Tibial nerve (tissue), 4 donors: ENCODE data around the gene RASGRP3. TPM values are rescaled to one million over a fixed set of nuclear protein-coding genes. Genes with fewer than 3 reads are reported as not detected.

Source experiments
- DNase-seq, 2 donors: peaks; one replicate each; pipeline ENCODE4 v3.0.0-alpha.2; 2019; ENCODE audit warnings: low spot score in 2 of 2
- H3K27ac ChIP-seq, 4 donors: fragments of 200-600 bp; sonication (generic) in 3 of 4; one replicate each; pipeline ENCODE4 v1.5.1; 2017 to 2019; ENCODE audit warnings: mild to moderate bottlenecking in 1 of 4
- H3K27me3 ChIP-seq, 2 donors: fragments of 200-600 bp; sonication (generic) in 1 of 2; one replicate each; pipeline versions ENCODE4 v1.5.1 to v1.6.0; 2017 to 2019
- H3K36me3 ChIP-seq, 3 donors: fragments of 200-600 bp; sonication (generic); one replicate each; pipeline ENCODE4 v1.5.1; 2018 to 2019
- H3K4me1 ChIP-seq, 4 donors: fragments of 200-600 bp; sonication (generic) in 3 of 4; one replicate each; pipeline ENCODE4 v1.5.1; 2017 to 2019
- H3K4me3 ChIP-seq, 4 donors: fragments of 200-600 bp; sonication (generic) in 3 of 4; one replicate each; pipeline ENCODE4 v1.5.1; 2017 to 2019; ENCODE audit warnings: mild to moderate bottlenecking in 1 of 4, moderate library complexity in 1 of 4
- H3K9me3 ChIP-seq, 4 donors: fragments of 200-600 bp; sonication (generic) in 3 of 4; one replicate each; pipeline ENCODE4 v1.5.1; 2017 to 2019
- CTCF ChIP-seq, 5 experiments: fragments of 200-600 bp in 3 of 5; fragments of 450-650 bp in 2 of 5; sonication (generic) in 3 of 5; IDR thresholded peaks; one replicate each; pipeline ENCODE4 v1.5.1; 2016 to 2019; ENCODE audit warnings: antibody characterized with exemption in 5 of 5, mild to moderate bottlenecking in 3 of 5, moderate library complexity in 2 of 5
- EP300 ChIP-seq, 2 donors: sonication (generic); formaldehyde crosslinking; IDR thresholded peaks; one replicate each; pipeline ENCODE4 v1.6.1; 2017; ENCODE audit warnings: antibody characterized with exemption in 2 of 2, mild to moderate bottlenecking in 1 of 2
- POLR2A ChIP-seq, 2 donors: fragments of 450-650 bp; IDR thresholded peaks; one replicate each; pipeline ENCODE4 v1.6.1; 2017; ENCODE audit warnings: antibody characterized with exemption in 2 of 2, mild to moderate bottlenecking in 2 of 2, moderate library complexity in 2 of 2
- WGBS, 2 donors: methylation state at CpG; one replicate each; pipeline ENCODE4 v1.1.5; 2018; 5-methylcytosine and 5-hydroxymethylcytosine counted together
- small RNA-seq: library from RNA; depleted of rRNA; stranded (forward); fragments of <200 nt; gene quantifications from one replicate; pipeline ENCODE3, GENCODE V24; 2016
- total RNA-seq, 4 donors: library from RNA; depleted of rRNA; stranded (reverse); fragments of >200 nt; gene quantifications; one replicate each; pipeline ENCODE4 v1.1.0, GENCODE V29; 2016

RASGRP3 gene
- total RNA-seq, 4 donors from 2014 or later: 2.4 to 5.4 (median 3.9) TPM

- Histone ChIP-seq H3K9me3 (no peaks in the 10 kb centered on the region), H3K27me3 (no peaks in the 10 kb centered on the region), H3K36me3 (no peaks in the 10 kb centered on the region), H3K4me1 (no peaks in the 10 kb centered on the region), H3K4me3 (no peak overlapping the region), H3K27ac (no peak overlapping the region)
- WGBS, 2 donors: 29 to 38% methylated on average over 2 of the region's 2 CpGs
- DNase-seq: no peak
- TF ChIP-seq CTCF (IDR thresholded peaks at IDR 0.05) (no peak), EP300 (IDR thresholded peaks at IDR 0.05) (no peak), POLR2A (IDR thresholded peaks at IDR 0.05) (no peak)
These were observed 131.5 kb downstream of the RASGRP3 start for GRCh38 chr2:33607905-33608304.

GRCh38 chr2:33614190-33614589 lies 137.7 kb downstream of the RASGRP3 start:
- peaks cover 0 to 8% (median 2%) of the 10 kb centered on the region in 4 donors for H3K9me3 ChIP-seq
- H3K36me3 ChIP-seq: no peaks in the 10 kb centered on the region
- no peaks in the 10 kb centered on the region for H3K4me1 ChIP-seq
- TF ChIP-seq EP300 (IDR thresholded peaks at IDR 0.05): no peak
- no peak for TF ChIP-seq CTCF (IDR thresholded peaks at IDR 0.05)
- TF ChIP-seq POLR2A (IDR thresholded peaks at IDR 0.05): no peak
- DNase-seq: no peak
- no peak overlapping the region for H3K4me3 ChIP-seq
- no peak overlapping the region for H3K27ac ChIP-seq
- no peaks in the 10 kb centered on the region for H3K27me3 ChIP-seq

Small RNAs within 50 kb of the gene (small RNA-seq; reads per million reads assigned to genes)
- not detected for gene ATP6V0E1P3

Other genes with a start within 250 kb of the RASGRP3 start
- 10 to 100 TPM; 20.4 to 47.9 (median 25.7) TPM for gene FAM98A, start 122.7 kb downstream of the RASGRP3 start, total RNA-seq